ENCODE data around the gene ADAMTSL2.
"Not testable (repeated sequence)": the region's sequence is repeated elsewhere in the genome, so short reads cannot be mapped to it uniquely, and the experiment has no call there.

ADAMTSL2 gene

GRCh38 chr9:133562611-133563290, 28.2 kb downstream of the ADAMTSL2 start:
- no peaks in the 10 kb centered on the region for H3K4me1 Mint-ChIP-seq (ENCODE audit: low read depth)
- no peak overlapping the region for H3K4me3 Mint-ChIP-seq
- no peak overlapping the region for H3K27ac Mint-ChIP-seq
- H3K27me3 Mint-ChIP-seq (ENCODE audit: low read depth), result no peaks in the 10 kb centered on the region
- H3K9me3 Mint-ChIP-seq, result no peaks in the 10 kb centered on the region
- H3K36me3 Mint-ChIP-seq (ENCODE audit: low read depth), result no peaks in the 10 kb centered on the region

GRCh38 chr9:133563291-133563796, 28.8 kb downstream of the ADAMTSL2 start:
- H3K27ac Mint-ChIP-seq, result peak overlapping the region; percentile 55

GRCh38 chr9:133563814-133564213, 29.3 kb downstream of the ADAMTSL2 start:
- H3K36me3 Mint-ChIP-seq (ENCODE audit: low read depth); H3K27ac Mint-ChIP-seq; H3K4me1 Mint-ChIP-seq (ENCODE audit: low read depth); H3K9me3 Mint-ChIP-seq; H3K27me3 Mint-ChIP-seq (ENCODE audit: low read depth); H3K4me3 Mint-ChIP-seq: not testable (repeated sequence)

More at GRCh38 chr9:133563291-133563796, 28.8 kb downstream of the ADAMTSL2 start:
- no peaks in the 10 kb centered on the region for H3K9me3 Mint-ChIP-seq
- no peaks in the 10 kb centered on the region for H3K4me1 Mint-ChIP-seq (ENCODE audit: low read depth)
- no peaks in the 10 kb centered on the region for H3K27me3 Mint-ChIP-seq (ENCODE audit: low read depth)
- H3K36me3 Mint-ChIP-seq (ENCODE audit: low read depth), result no peaks in the 10 kb centered on the region
- H3K4me3 Mint-ChIP-seq, result no peak overlapping the region

- H3K9me3 Mint-ChIP-seq, result no peaks in the 10 kb centered on the region
- no peaks in the 10 kb centered on the region for H3K36me3 Mint-ChIP-seq (ENCODE audit: low read depth)
- H3K27ac Mint-ChIP-seq, result no peak overlapping the region
- no peaks in the 10 kb centered on the region for H3K27me3 Mint-ChIP-seq (ENCODE audit: low read depth)
- H3K4me3 Mint-ChIP-seq, result no peak overlapping the region
- no peaks in the 10 kb centered on the region for H3K4me1 Mint-ChIP-seq (ENCODE audit: low read depth)
Measured at GRCh38 chr9:133564451-133565116, 30.1 kb downstream of the ADAMTSL2 start.

GRCh38 chr9:133566382-133566781, 31.9 kb downstream of the ADAMTSL2 start:
- no peaks in the 10 kb centered on the region for H3K36me3 Mint-ChIP-seq (ENCODE audit: low read depth)
- H3K27ac Mint-ChIP-seq, result no peak overlapping the region
- no peaks in the 10 kb centered on the region for H3K4me1 Mint-ChIP-seq (ENCODE audit: low read depth)
- H3K27me3 Mint-ChIP-seq (ENCODE audit: low read depth), result no peaks in the 10 kb centered on the region
- no peak overlapping the region for H3K4me3 Mint-ChIP-seq
- H3K9me3 Mint-ChIP-seq, result no peaks in the 10 kb centered on the region

GRCh38 chr9:133566817-133567216, 32.3 kb downstream of the ADAMTSL2 start:
- H3K4me1 Mint-ChIP-seq (ENCODE audit: low read depth), result no peaks in the 10 kb centered on the region
- no peaks in the 10 kb centered on the region for H3K27me3 Mint-ChIP-seq (ENCODE audit: low read depth)
- H3K4me3 Mint-ChIP-seq, result no peak overlapping the region
- no peak overlapping the region for H3K27ac Mint-ChIP-seq
- H3K9me3 Mint-ChIP-seq, result no peaks in the 10 kb centered on the region
- no peaks in the 10 kb centered on the region for H3K36me3 Mint-ChIP-seq (ENCODE audit: low read depth)

GRCh38 chr9:133568186-133568585, 33.7 kb downstream of the ADAMTSL2 start:
- Mint-ChIP-seq H3K36me3 (ENCODE audit: low read depth) (no peaks in the 10 kb centered on the region), H3K4me1 (ENCODE audit: low read depth) (no peaks in the 10 kb centered on the region), H3K9me3 (no peaks in the 10 kb centered on the region), H3K27me3 (ENCODE audit: low read depth) (no peaks in the 10 kb centered on the region), H3K4me3 (no peak overlapping the region), H3K27ac (no peak overlapping the region)

GRCh38 chr9:133569121-133569785, 34.7 kb downstream of the ADAMTSL2 start:
- Mint-ChIP-seq H3K4me1 (ENCODE audit: low read depth) (no peaks in the 10 kb centered on the region), H3K27me3 (ENCODE audit: low read depth) (no peaks in the 10 kb centered on the region), H3K9me3 (no peaks in the 10 kb centered on the region), H3K27ac (no peak overlapping the region), H3K36me3 (ENCODE audit: low read depth) (no peaks in the 10 kb centered on the region), H3K4me3 (no peak overlapping the region)

GRCh38 chr9:133569891-133570690, 35.6 kb downstream of the ADAMTSL2 start:
- H3K9me3 Mint-ChIP-seq, result no peaks in the 10 kb centered on the region
- no peaks in the 10 kb centered on the region for H3K27me3 Mint-ChIP-seq (ENCODE audit: low read depth)
- H3K27ac Mint-ChIP-seq, result no peak overlapping the region
- H3K4me3 Mint-ChIP-seq, result no peak overlapping the region
- no peaks in the 10 kb centered on the region for H3K4me1 Mint-ChIP-seq (ENCODE audit: low read depth)
- no peaks in the 10 kb centered on the region for H3K36me3 Mint-ChIP-seq (ENCODE audit: low read depth)

- Mint-ChIP-seq H3K9me3 (no peaks in the 10 kb centered on the region), H3K36me3 (ENCODE audit: low read depth) (no peaks in the 10 kb centered on the region), H3K27ac (no peak overlapping the region), H3K4me1 (ENCODE audit: low read depth) (no peaks in the 10 kb centered on the region), H3K4me3 (no peak overlapping the region), H3K27me3 (ENCODE audit: low read depth) (no peaks in the 10 kb centered on the region)
Measured at GRCh38 chr9:133570691-133571080, 36.2 kb downstream of the ADAMTSL2 start.

- peaks cover under 1% of the 10 kb centered on the region for H3K27me3 Mint-ChIP-seq (ENCODE audit: low read depth)
- no peaks in the 10 kb centered on the region for H3K4me1 Mint-ChIP-seq (ENCODE audit: low read depth)
- H3K9me3 Mint-ChIP-seq, result no peaks in the 10 kb centered on the region
- no peak overlapping the region for H3K4me3 Mint-ChIP-seq
- no peaks in the 10 kb centered on the region for H3K36me3 Mint-ChIP-seq (ENCODE audit: low read depth)
- H3K27ac Mint-ChIP-seq, result no peak overlapping the region
Measured at GRCh38 chr9:133571391-133571890, 36.9 kb downstream of the ADAMTSL2 start.

GRCh38 chr9:133571896-133572595, 37.5 kb downstream of the ADAMTSL2 start:
- no peak overlapping the region for H3K4me3 Mint-ChIP-seq
- peaks cover 6% of the 10 kb centered on the region for H3K27me3 Mint-ChIP-seq (ENCODE audit: low read depth)
- H3K27ac Mint-ChIP-seq, result no peak overlapping the region

GRCh38 chr9:133572821-133573361, 38.4 kb downstream of the ADAMTSL2 start:
- peaks cover 6% of the 10 kb centered on the region for H3K27me3 Mint-ChIP-seq (ENCODE audit: low read depth)
- H3K36me3 Mint-ChIP-seq (ENCODE audit: low read depth), result no peaks in the 10 kb centered on the region
- no peaks in the 10 kb centered on the region for H3K9me3 Mint-ChIP-seq
- H3K4me1 Mint-ChIP-seq (ENCODE audit: low read depth), result no peaks in the 10 kb centered on the region
- H3K27ac Mint-ChIP-seq, result no peak overlapping the region
- H3K4me3 Mint-ChIP-seq, result no peak overlapping the region

More at GRCh38 chr9:133571896-133572595, 37.5 kb downstream of the ADAMTSL2 start:
- no peaks in the 10 kb centered on the region for H3K4me1 Mint-ChIP-seq (ENCODE audit: low read depth)
- H3K36me3 Mint-ChIP-seq (ENCODE audit: low read depth), result no peaks in the 10 kb centered on the region
- H3K9me3 Mint-ChIP-seq, result no peaks in the 10 kb centered on the region
